Endothelial cell of umbilical vein (primary cell): ENCODE results near the gene PDE7B. TPM values are rescaled to one million over a fixed set of nuclear protein-coding genes. Genes with fewer than 3 reads are reported as not detected.

ENCODE experiments used
- BruUV-seq: library from RNA; stranded (reverse); fragments of 400-500 nt; replicated peaks from 2 replicates; lab custom pipeline; 2021; lab: Mats Ljungman, UMichigan
- CTCF ChIA-PET: fragments of 300-600, 350-600 bp; sonication (Branson Sonifier 250); formaldehyde crosslinking; loops from one replicate; lab custom pipeline; 2021; ENCODE audit warnings: antibody characterized with exemption, inconsistent platforms; lab: Charles Lee
- POLR2A ChIA-PET: fragments of 300-600, 350-600 bp; sonication (Branson Sonifier 250); formaldehyde crosslinking; loops from one replicate; lab custom pipeline; 2021; ENCODE audit warnings: antibody characterized with exemption, inconsistent platforms; lab: Charles Lee
- DNase-seq: peaks from one replicate; pipeline ENCODE4 v3.0.0-alpha.2; 2011; ENCODE audit warnings: low read depth, low spot score
- FAIRE-seq: peaks from 2 replicates; lab custom pipeline; 2011; peaks lifted over from hg19 to GRCh38; lab: Jason Lieb, UNC
- H2AFZ ChIP-seq: 2 replicates; pipeline ENCODE4 v1.6.0; 2012; ENCODE audit warnings: low read depth, low read length, control low read depth, inconsistent platforms
- H3K27ac ChIP-seq: 2 replicates; pipeline ENCODE4 v1.5.1; 2011; ENCODE audit warnings: low read depth, mild to moderate bottlenecking, control low read depth, low read length, moderate library complexity; ENCODE audit not compliant: insufficient read depth
- H3K27me3 ChIP-seq, 2 experiments: 2 replicates each; pipeline versions ENCODE4 v1.6.0 to v1.6.1; 2011; ENCODE audit warnings: low read length in 2 of 2, mixed read lengths in 1 of 2; ENCODE audit not compliant: control insufficient read depth in 2 of 2, insufficient read depth in 2 of 2
- H3K36me3 ChIP-seq, 2 experiments: 2 replicates in 1 of 2; 3 replicates in 1 of 2; pipeline ENCODE4 v1.5.1; 2011; ENCODE audit warnings: low read length in 2 of 2, mild to moderate bottlenecking in 1 of 2, moderate library complexity in 1 of 2; ENCODE audit not compliant: control insufficient read depth in 2 of 2, insufficient read depth in 2 of 2; ENCODE audit errors: extremely low read depth in 1 of 2
- H3K4me1 ChIP-seq: 3 replicates; pipeline ENCODE4 v1.5.1; 2011; ENCODE audit warnings: mild to moderate bottlenecking, low read length; ENCODE audit not compliant: control insufficient read depth, insufficient read depth; ENCODE audit errors: extremely low read depth
- H3K4me2 ChIP-seq: 2 replicates; pipeline ENCODE4 v1.6.1; 2011; ENCODE audit warnings: low read length, control low read depth, mixed read lengths; ENCODE audit not compliant: insufficient read depth
- H3K4me3 ChIP-seq, 3 experiments: fragments of 200-600 bp in 1 of 3; sonication (generic), shearing (Covaris generic) in 1 of 3; replicated peaks in 1 of 3; 2 replicates each; pipeline ENCODE4 v1.5.1; 2011 to 2016; ENCODE audit warnings: control low read depth in 3 of 3, low read length in 3 of 3, mild to moderate bottlenecking in 2 of 3, inconsistent platforms in 1 of 3, low read depth in 1 of 3, moderate library complexity in 1 of 3; ENCODE audit not compliant: insufficient read depth in 1 of 3
- H3K79me2 ChIP-seq: 2 replicates; pipeline ENCODE4 v1.6.0; 2012; ENCODE audit warnings: low read length, inconsistent platforms; ENCODE audit not compliant: control insufficient read depth, insufficient read depth
- H3K9ac ChIP-seq: replicated peaks from 2 replicates; pipeline ENCODE3; 2011; ENCODE audit warnings: low read length, control low read depth; ENCODE audit not compliant: insufficient read depth; ENCODE audit errors: extremely low read depth
- H3K9me1 ChIP-seq: replicated peaks from 3 replicates; pipeline ENCODE4 v1.6.0; 2011; ENCODE audit warnings: mild to moderate bottlenecking, low read length; ENCODE audit not compliant: control insufficient read depth, insufficient read depth; ENCODE audit errors: extremely low read depth
- H3K9me3 ChIP-seq: replicated peaks from 2 replicates; pipeline ENCODE4 v1.5.1; 2012; ENCODE audit warnings: low read length, inconsistent platforms; ENCODE audit not compliant: control insufficient read depth, insufficient read depth
- H4K20me1 ChIP-seq: replicated peaks from 2 replicates; pipeline ENCODE3; 2011; ENCODE audit warnings: mild to moderate bottlenecking, low read length; ENCODE audit not compliant: control insufficient read depth, insufficient read depth; ENCODE audit errors: extremely low read depth
- CTCF ChIP-seq, 2 donors: IDR thresholded peaks; 1 replicate in 1 of 2; 2 replicates in 1 of 2; pipeline ENCODE4 v1.5.1; 2011; ENCODE audit warnings: low read length in 2 of 2, mild to moderate bottlenecking in 2 of 2, moderate library complexity in 2 of 2, control low read depth in 1 of 2, inconsistent platforms in 1 of 2, low read depth in 1 of 2; ENCODE audit not compliant: insufficient read depth in 1 of 2; ENCODE audit errors: extremely low read depth in 1 of 2
- EZH2 ChIP-seq: IDR thresholded peaks from 2 replicates; pipeline ENCODE4 v1.6.1; 2012; ENCODE audit warnings: borderline replicate concordance, low read depth, mild to moderate bottlenecking, moderate library complexity, low read length, inconsistent platforms; ENCODE audit not compliant: severe bottlenecking
- FOS ChIP-seq: IDR thresholded peaks from 2 replicates; pipeline ENCODE4 v1.6.1; 2011; ENCODE audit warnings: mild to moderate bottlenecking, low read length, moderate library complexity, borderline replicate concordance; ENCODE audit not compliant: insufficient read depth
- GATA2 ChIP-seq: IDR thresholded peaks from 2 replicates; pipeline ENCODE4 v1.7.0; 2011; ENCODE audit warnings: low read depth, mild to moderate bottlenecking, moderate library complexity, mixed read lengths, low read length; ENCODE audit not compliant: insufficient read length, insufficient read depth
- JUN ChIP-seq: IDR thresholded peaks from 2 replicates; pipeline ENCODE4 v1.6.1; 2011; ENCODE audit warnings: borderline replicate concordance, low read depth; ENCODE audit not compliant: insufficient read length, insufficient read depth
- MAX ChIP-seq: IDR thresholded peaks from 2 replicates; pipeline ENCODE4 v1.6.1; 2011; ENCODE audit not compliant: insufficient read depth, insufficient read length
- MYC ChIP-seq: IDR thresholded peaks from one replicate; pipeline ENCODE4 v1.6.1; 2011; ENCODE audit warnings: mild to moderate bottlenecking, low read depth, low read length
- POLR2A ChIP-seq: IDR thresholded peaks from 2 replicates; pipeline ENCODE4 v1.6.1; 2012; ENCODE audit warnings: low read depth, mild to moderate bottlenecking, control low read depth, low read length
- POLR2AphosphoS5 ChIP-seq: IDR thresholded peaks from 2 replicates; pipeline ENCODE4 v1.6.1; 2012; ENCODE audit warnings: low read depth, mild to moderate bottlenecking, control low read depth, low read length, moderate library complexity; ENCODE audit not compliant: insufficient read depth
- dilution Hi-C: fragments of 300-500 bp; cut with MboI; formaldehyde crosslinking; loops from one replicate; pipeline ENCODE4 v1.15.0; 2019; ENCODE audit warnings: low sequenced_read_pairs; ENCODE audit not compliant: extremely low pct_ligation_motif_present
- intact Hi-C: fragments of 100-400 bp; cut with micrococcal nuclease; formaldehyde crosslinking; loops from one replicate; pipeline ENCODE4 v1.10.0; 2022
- polyA plus RNA-seq, 4 experiments: library from polyadenylated mRNA; depleted of rRNA in 3 of 4; stranded (reverse) in 3 of 4; unstranded in 1 of 4; fragments of >200 nt; gene quantifications; 2 replicates each; pipeline versions ENCODE4 v1.2.1 to v1.2.3, GENCODE V29; 2011 to 2012; ENCODE audit warnings: missing spikeins in 1 of 4
- total RNA-seq: library from RNA; stranded (reverse); gene quantifications from 2 replicates; pipeline ENCODE4 v1.2.3, GENCODE V29; 2021

PDE7B gene
- total and polyA plus RNA-seq, 2 donors (not counting 3 experiments of a cell fraction or from before 2014, with no cell fraction given) = 20.6 to 25.1 TPM

GRCh38 chr6:136147342-136147741 lies 295.8 kb downstream of the PDE7B start:
- Histone ChIP-seq H4K20me1 (no peaks in the 10 kb centered on the region), H2AFZ (no peak overlapping the region), H3K4me3 (no peak overlapping the region), H3K4me2 (no peak overlapping the region), H3K27me3 (no peaks in the 10 kb centered on the region), H3K9me3 (no peaks in the 10 kb centered on the region), H3K27ac (no peak overlapping the region), H3K9me1 (no peaks in the 10 kb centered on the region), H3K9ac (no peak overlapping the region), H3K36me3 (peaks cover 3 to 16% of the 10 kb centered on the region in 2 experiments), H3K4me1 (peaks cover 25% of the 10 kb centered on the region), H3K79me2 (peaks cover 7% of the 10 kb centered on the region)
- intact Hi-C loops (no loop called here), dilution Hi-C loops (no loop called here)
- DNase-seq = no peak
- POLR2A ChIA-PET = no interaction called here
- TF ChIP-seq MAX = no peak
- TF ChIP-seq FOS = no peak
- TF ChIP-seq EZH2 = no peak
- no peak for TF ChIP-seq POLR2AphosphoS5
- TF ChIP-seq JUN = no peak
- no peak for TF ChIP-seq CTCF (IDR thresholded peaks at IDR 0.05; ENCODE audit: extremely low read depth in 1 of 2, insufficient read depth in 1 of 2, low read depth in 1 of 2, low read length in 2 of 2)
- no peak for TF ChIP-seq POLR2A
- TF ChIP-seq GATA2 = no peak
- TF ChIP-seq MYC = no peak
- BruUV-seq = no TSS peak
- no peak for FAIRE-seq
- CTCF ChIA-PET = interaction anchor here (0.8 to 1.2 kb wide), 3 partner anchors 10 to 115 kb away, joined by 3 to 4 read pairs (median 3); no protein-coding TSS in a partner anchor
